CD4-positive, alpha-beta T cell treated with Interleukin-17A for 1 hour (primary cell): Measurements from ENCODE around the gene CEP72.
A peak's percentile ranks its signal among the peaks of the same experiment; 100 is the strongest.

Source experiments
- DNase-seq: peaks from one replicate; pipeline ENCODE4 v3.0.0-alpha.2; 2020

CEP72 gene

GRCh38 chr5:661891-662750 lies 50.0 kb downstream of the CEP72 start:
- no peak for DNase-seq

- DNase-seq: no peak
Observed at GRCh38 chr5:662751-663435, 50.8 kb downstream of the CEP72 start.

GRCh38 chr5:663436-664342 lies 51.5 kb downstream of the CEP72 start:
- DNase-seq: no peak

- DNase-seq: no peak
Observed at GRCh38 chr5:664343-664993, 52.3 kb downstream of the CEP72 start.

GRCh38 chr5:664994-665360 lies 52.8 kb downstream of the CEP72 start:
- DNase-seq: no peak

GRCh38 chr5:665541-665955 lies 53.4 kb downstream of the CEP72 start:
- DNase-seq: no peak

GRCh38 chr5:665956-666711 lies 54.0 kb downstream of the CEP72 start:
- DNase-seq: no peak

- no peak for DNase-seq
Observed at GRCh38 chr5:666816-667498, 54.8 kb downstream of the CEP72 start.

GRCh38 chr5:668283-668995 lies 56.3 kb downstream of the CEP72 start:
- DNase-seq: no peak

- DNase-seq: peak; percentile 50
Observed at GRCh38 chr5:669111-669841, 57.1 kb downstream of the CEP72 start.

- no peak for DNase-seq
Observed at GRCh38 chr5:669842-670395, 57.8 kb downstream of the CEP72 start.

GRCh38 chr5:670396-671270 lies 58.5 kb downstream of the CEP72 start:
- DNase-seq: no peak

GRCh38 chr5:671459-672328 lies 59.6 kb downstream of the CEP72 start:
- DNase-seq: peak; percentile 77

- peak; percentile 90 for DNase-seq
Observed at GRCh38 chr5:672329-673160, 60.4 kb downstream of the CEP72 start.

- DNase-seq: no peak
Observed at GRCh38 chr5:673161-673830, 61.2 kb downstream of the CEP72 start.
